Measurements from ENCODE around the gene C2orf42. TPM values are rescaled to one million over a fixed set of nuclear protein-coding genes. Genes with fewer than 3 reads are reported as not detected.

Gene C2orf42
- total RNA-seq, 2 donors from 2014 or later = 7.1 to 11.4 TPM

- H3K9ac ChIP-seq (ENCODE audit: low read depth in 2 of 2, low read length in 2 of 2) = no peak overlapping the region
- intact Hi-C loops (cut with DNase I) = no loop called here
- DNase-seq = no peak
- no peaks in the 10 kb centered on the region for H3K9me3 ChIP-seq
- TF ChIP-seq CTCF (IDR thresholded peaks at IDR 0.05) = no peak
- no peaks in the 10 kb centered on the region for H3K36me3 ChIP-seq
- no peaks in the 10 kb centered on the region for H3K27me3 ChIP-seq
- no peak overlapping the region for H3K27ac ChIP-seq
- H3K4me3 ChIP-seq = no peak overlapping the region
- no peaks in the 10 kb centered on the region for H3K4me1 ChIP-seq
Observed at GRCh38 chr2:70101174-70101573, 89.6 kb downstream of the C2orf42 start.

Other genes with a start within 250 kb of the C2orf42 start
- gene ASPRV1, start 229.4 kb downstream of the C2orf42 start, total RNA-seq = under 1 TPM; 0.40 to 0.82 TPM
- gene PCBP1, start 103.5 kb downstream of the C2orf42 start, total RNA-seq = 100 to 1,000 TPM; 348 to 401 TPM
- gene TIA1, start 57.6 kb upstream of the C2orf42 start, total RNA-seq = 10 to 100 TPM; 86.8 to 89.2 TPM
- 10 to 100 TPM; 39.4 to 62.7 TPM for gene PCYOX1, start 67.1 kb upstream of the C2orf42 start, total RNA-seq
- 100 to 1,000 TPM; 123 to 231 TPM for gene SNRPG, start 102.7 kb upstream of the C2orf42 start, total RNA-seq
- gene FAM136A, start 111.0 kb upstream of the C2orf42 start, total RNA-seq = 10 to 100 TPM; 44.0 to 48.4 TPM

Measured in colonic mucosa (tissue), 4 donors.